Adrenal gland (tissue), 5 donors: ENCODE results near the gene ZNF543.

Source experiments
- CTCF ChIP-seq, 6 experiments: fragments of 450-650 bp in 4 of 6; fragments of 200-600 bp in 2 of 6; sonication (generic) in 1 of 6; IDR thresholded peaks; 1 replicate in 5 of 6; 2 replicates in 1 of 6; pipeline versions ENCODE4 v1.5.1 to v1.8.0; 2016 to 2021; ENCODE audit warnings: antibody characterized with exemption in 6 of 6, mild to moderate bottlenecking in 2 of 6, moderate library complexity in 1 of 6
- POLR2A ChIP-seq, 2 donors: fragments of 450-650 bp; IDR thresholded peaks; one replicate each; pipeline ENCODE4 v1.6.1; 2017; ENCODE audit warnings: antibody characterized with exemption in 2 of 2, mild to moderate bottlenecking in 2 of 2, moderate library complexity in 1 of 2
- donor health status: DM: no; HTN: no; CAD: no.

GRCh38 chr19:57288373-57288772 lies 31.9 kb upstream of the ZNF543 start:
- TF ChIP-seq CTCF (IDR thresholded peaks at IDR 0.05), result no peak
- no peak for TF ChIP-seq POLR2A (IDR thresholded peaks at IDR 0.05)
